ENCODE data around the gene ZNF98.

The ZNF98 gene

GRCh38 chr19:22422211-22422610, at the start of gene ZNF98:
Gene ZNF98, minus strand, starts transcription at chr19:22422346. Its CDS starts 122 bp downstream, at chr19:22422224.
- no peak for DNase-seq

GRCh38 chr19:22446605-22447004, 24.5 kb upstream of the ZNF98 start:
- DNase-seq: no peak

GRCh38 chr19:22438011-22438410, 15.9 kb upstream of the ZNF98 start:
- no peak for DNase-seq

GRCh38 chr19:22427960-22428913, 6.1 kb upstream of the ZNF98 start:
- no peak for DNase-seq

GRCh38 chr19:22427547-22427946, 5.4 kb upstream of the ZNF98 start:
- no peak for DNase-seq

GRCh38 chr19:22426901-22427300, 4.8 kb upstream of the ZNF98 start:
- no peak for DNase-seq

GRCh38 chr19:22421797-22422196, 349 bp downstream of the ZNF98 start:
- DNase-seq: no peak

GRCh38 chr19:22354665-22355064, 67.5 kb downstream of the ZNF98 start:
- no peak for DNase-seq
